Caco-2 (cell line): ENCODE measurements around the gene TP53BP1. TPM values are rescaled to one million over a fixed set of nuclear protein-coding genes. Genes with fewer than 3 reads are reported as not detected.
A peak's percentile ranks its signal among the peaks of the same experiment; 100 is the strongest.

Experiments used
- BruUV-seq: library from RNA; stranded (reverse); fragments of 400-500 nt; replicated peaks from 2 replicates; lab custom pipeline; 2021; lab: Mats Ljungman, UMichigan
- CTCF ChIA-PET: fragments of 300-600 bp; sonication (Branson Sonifier 250); formaldehyde crosslinking; loops from one replicate; lab custom pipeline; 2022; ENCODE audit warnings: antibody characterized with exemption; lab: Charles Lee
- POLR2A ChIA-PET: fragments of 300-600 bp; sonication (Branson Sonifier 250); formaldehyde crosslinking; loops from one replicate; lab custom pipeline; 2022; ENCODE audit warnings: antibody characterized with exemption; lab: Charles Lee
- DNase-seq, 2 experiments: peaks; one replicate each; pipeline versions ENCODE4 v3.0.0 to v3.0.0-alpha.2; 2020 to 2022
- H3K27me3 ChIP-seq: replicated peaks from 2 replicates; pipeline ENCODE4 v1.6.0; 2011; ENCODE audit warnings: low read length; ENCODE audit not compliant: control insufficient read depth, insufficient read depth
- H3K36me3 ChIP-seq: 2 replicates; pipeline ENCODE4 v1.5.1; 2011; ENCODE audit warnings: low read length; ENCODE audit not compliant: control insufficient read depth, insufficient read depth
- H3K4me1 ChIP-seq: fragments of 250-450 bp; sonication (Bioruptor Pico); 2 replicates; pipeline ENCODE4 v1.5.1; 2020; ENCODE audit warnings: mild to moderate bottlenecking
- H3K4me3 ChIP-seq: 2 replicates; pipeline ENCODE4 v1.5.1; 2011; ENCODE audit warnings: low read depth, mild to moderate bottlenecking, control low read depth, low read length
- H3K9me3 ChIP-seq: fragments of 250-450 bp; sonication (Bioruptor Pico); 2 replicates; pipeline ENCODE4 v1.5.1; 2020; ENCODE audit warnings: mild to moderate bottlenecking, moderate library complexity
- H3K27ac Mint-ChIP-seq: one replicate; pipeline ENCODE4 v1.8.0; 2022; ENCODE audit warnings: mixed read lengths; ENCODE audit not compliant: unreplicated experiment
- H3K27me3 Mint-ChIP-seq: one replicate; pipeline ENCODE4 v1.8.0; 2022; ENCODE audit warnings: mixed read lengths; ENCODE audit not compliant: insufficient read depth, unreplicated experiment
- H3K36me3 Mint-ChIP-seq: one replicate; pipeline ENCODE4 v1.8.0; 2022; ENCODE audit warnings: mild to moderate bottlenecking, mixed read lengths; ENCODE audit not compliant: insufficient read depth, unreplicated experiment
- H3K4me1 Mint-ChIP-seq: one replicate; pipeline ENCODE4 v1.8.0; 2022; ENCODE audit warnings: low read depth, mixed read lengths; ENCODE audit not compliant: unreplicated experiment
- H3K4me3 Mint-ChIP-seq: one replicate; pipeline ENCODE4 v1.8.0; 2022; ENCODE audit warnings: mild to moderate bottlenecking, moderate library complexity, mixed read lengths; ENCODE audit not compliant: unreplicated experiment
- H3K9me3 Mint-ChIP-seq: one replicate; pipeline ENCODE4 v1.8.0; 2022; ENCODE audit warnings: mixed read lengths; ENCODE audit not compliant: unreplicated experiment
- intact Hi-C: fragments of 100-400 bp; cut with micrococcal nuclease; formaldehyde crosslinking; loops from one replicate; pipeline ENCODE4 v1.10.0; 2022; ENCODE audit not compliant: unreplicated experiment
- total RNA-seq: library from RNA; stranded (reverse); gene quantifications from 2 replicates; pipeline ENCODE4 v1.2.3, GENCODE V29; 2022
- TF ChIP-seq, protein P1 (sequence below), 2 experiments: fragments of 200-600 bp in 1 of 2; IDR thresholded peaks; 1 replicate in 1 of 2; 2 replicates in 1 of 2; pipeline versions ENCODE4 v1.5.1 to v1.8.0; 2011 to 2022; ENCODE audit warnings: antibody characterized with exemption in 1 of 2, control low read depth in 1 of 2, inconsistent platforms in 1 of 2, low read depth in 1 of 2, low read length in 1 of 2, mild to moderate bottlenecking in 1 of 2, moderate library complexity in 1 of 2; ENCODE audit not compliant: insufficient read depth in 1 of 2, severe bottlenecking in 1 of 2, unreplicated experiment in 1 of 2

The TP53BP1 gene
- total RNA-seq, 1 experiment from 2014 or later = 39.8 TPM

DNA sequence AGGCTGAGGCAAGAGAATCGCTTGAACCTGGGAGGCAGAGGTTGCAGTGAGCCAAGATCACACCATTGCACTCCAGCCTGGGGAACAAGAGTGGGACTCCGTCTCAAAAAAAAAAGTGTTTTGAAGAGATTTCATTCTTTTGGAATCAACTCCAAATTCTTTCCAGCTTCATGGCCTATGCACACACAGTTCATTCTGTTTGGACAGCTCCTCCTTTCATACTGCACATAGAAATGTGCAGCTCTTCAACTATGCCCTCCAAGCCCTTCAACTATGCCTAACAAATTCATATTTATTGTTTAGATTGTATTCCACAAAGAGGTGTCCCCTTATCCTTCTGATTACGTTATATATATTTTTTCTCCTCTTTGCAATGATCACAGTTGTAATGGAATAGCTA, 4.2 kb downstream of the TP53BP1 start:
- ChIA-PET CTCF (no interaction called here), POLR2A (no interaction called here)
- Mint-ChIP-seq H3K4me3 (no peak overlapping the region), H3K4me1 (peaks cover 12% of the 10 kb centered on the region), H3K27me3 (no peaks in the 10 kb centered on the region), H3K9me3 (no peaks in the 10 kb centered on the region), H3K27ac (no peak overlapping the region), H3K36me3 (peaks cover 30% of the 10 kb centered on the region)
- Histone ChIP-seq H3K27me3 (no peaks in the 10 kb centered on the region), H3K9me3 (no peaks in the 10 kb centered on the region), H3K4me3 (no peak overlapping the region), H3K4me1 (no peaks in the 10 kb centered on the region), H3K36me3 (no peaks in the 10 kb centered on the region)
- no TSS peak for BruUV-seq
- TF ChIP-seq, protein P1, sequence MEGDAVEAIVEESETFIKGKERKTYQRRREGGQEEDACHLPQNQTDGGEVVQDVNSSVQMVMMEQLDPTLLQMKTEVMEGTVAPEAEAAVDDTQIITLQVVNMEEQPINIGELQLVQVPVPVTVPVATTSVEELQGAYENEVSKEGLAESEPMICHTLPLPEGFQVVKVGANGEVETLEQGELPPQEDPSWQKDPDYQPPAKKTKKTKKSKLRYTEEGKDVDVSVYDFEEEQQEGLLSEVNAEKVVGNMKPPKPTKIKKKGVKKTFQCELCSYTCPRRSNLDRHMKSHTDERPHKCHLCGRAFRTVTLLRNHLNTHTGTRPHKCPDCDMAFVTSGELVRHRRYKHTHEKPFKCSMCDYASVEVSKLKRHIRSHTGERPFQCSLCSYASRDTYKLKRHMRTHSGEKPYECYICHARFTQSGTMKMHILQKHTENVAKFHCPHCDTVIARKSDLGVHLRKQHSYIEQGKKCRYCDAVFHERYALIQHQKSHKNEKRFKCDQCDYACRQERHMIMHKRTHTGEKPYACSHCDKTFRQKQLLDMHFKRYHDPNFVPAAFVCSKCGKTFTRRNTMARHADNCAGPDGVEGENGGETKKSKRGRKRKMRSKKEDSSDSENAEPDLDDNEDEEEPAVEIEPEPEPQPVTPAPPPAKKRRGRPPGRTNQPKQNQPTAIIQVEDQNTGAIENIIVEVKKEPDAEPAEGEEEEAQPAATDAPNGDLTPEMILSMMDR (IDR thresholded peaks at IDR 0.05; ENCODE audit: insufficient read depth in 1 of 2, low read depth in 1 of 2, low read length in 1 of 2, severe bottlenecking in 1 of 2, unreplicated experiment in 1 of 2) = no peak
- no peak for DNase-seq
- intact Hi-C loops = no loop called here

DNA sequence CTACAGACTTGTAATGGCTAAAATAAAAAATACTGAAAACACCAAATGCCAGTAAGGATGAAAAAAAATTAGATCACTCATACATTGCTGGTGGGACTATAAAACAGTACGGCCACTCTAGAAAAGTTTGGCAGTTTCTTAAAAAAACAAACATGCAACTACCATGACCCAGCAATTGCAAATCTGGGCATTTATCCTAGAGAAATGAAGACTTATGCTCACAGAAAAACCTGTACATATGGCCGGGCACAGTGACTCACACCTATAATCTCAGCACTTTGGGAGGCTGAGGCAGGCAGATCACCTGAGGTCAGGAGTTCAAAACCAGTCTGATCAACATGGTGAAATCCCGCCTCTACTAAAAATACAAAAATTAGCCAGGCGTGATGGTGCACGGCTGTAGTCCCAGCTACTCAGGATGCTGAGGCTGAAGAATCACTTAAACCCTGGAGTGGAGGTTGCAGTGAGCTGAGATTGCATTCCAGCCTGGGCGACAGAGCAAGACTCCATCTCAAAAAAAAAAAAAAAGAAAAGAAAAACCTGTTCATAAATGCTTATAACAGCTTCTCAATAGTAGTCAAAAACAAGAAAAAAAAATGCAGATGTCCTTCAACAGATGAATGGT, 5.6 kb downstream of the TP53BP1 start:
- Mint-ChIP-seq H3K4me3 (no peak overlapping the region), H3K27me3 (no peaks in the 10 kb centered on the region), H3K27ac (no peak overlapping the region), H3K36me3 (peaks cover 23% of the 10 kb centered on the region), H3K9me3 (no peaks in the 10 kb centered on the region), H3K4me1 (peaks cover 8% of the 10 kb centered on the region)
- no peaks in the 10 kb centered on the region for H3K9me3 ChIP-seq
- DNase-seq = no peak
- no peaks in the 10 kb centered on the region for H3K4me1 ChIP-seq
- no peak overlapping the region for H3K4me3 ChIP-seq
- no TSS peak for BruUV-seq
- ChIA-PET CTCF (no interaction called here), POLR2A (no interaction called here)
- no peaks in the 10 kb centered on the region for H3K27me3 ChIP-seq
- TF ChIP-seq, protein P1 (IDR thresholded peaks at IDR 0.05; ENCODE audit: insufficient read depth in 1 of 2, low read depth in 1 of 2, low read length in 1 of 2, severe bottlenecking in 1 of 2, unreplicated experiment in 1 of 2) = no peak
- no peaks in the 10 kb centered on the region for H3K36me3 ChIP-seq
- intact Hi-C loops = no loop called here

DNA sequence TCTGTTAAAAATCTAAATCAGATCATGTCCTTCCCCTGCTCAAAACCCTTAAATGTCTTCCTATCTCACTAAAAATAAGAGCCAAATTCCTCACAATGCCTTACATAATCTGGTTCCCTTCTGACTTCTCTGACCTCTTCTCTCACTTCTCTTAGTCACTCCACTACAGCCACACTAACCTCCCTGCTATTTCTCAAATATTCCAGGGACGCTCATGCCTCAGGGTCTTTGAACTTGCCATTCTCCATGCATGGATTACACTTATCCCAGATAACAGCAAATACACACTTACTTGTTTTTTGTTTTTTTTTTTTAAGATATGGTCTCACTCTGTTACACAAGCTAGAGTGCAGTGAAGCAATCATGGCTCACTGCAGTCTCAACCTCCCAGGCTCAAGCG, 8.5 kb downstream of the TP53BP1 start:
- Histone ChIP-seq H3K27me3 (no peaks in the 10 kb centered on the region), H3K4me3 (no peak overlapping the region), H3K9me3 (no peaks in the 10 kb centered on the region), H3K36me3 (no peaks in the 10 kb centered on the region), H3K4me1 (no peaks in the 10 kb centered on the region)
- no peak for DNase-seq
- intact Hi-C loops = no loop called here
- no peaks in the 10 kb centered on the region for H3K27me3 Mint-ChIP-seq
- peaks cover 27% of the 10 kb centered on the region for H3K36me3 Mint-ChIP-seq
- peak overlapping the region; percentile 39 for H3K27ac Mint-ChIP-seq
- H3K4me1 Mint-ChIP-seq = no peaks in the 10 kb centered on the region
- no peak overlapping the region for H3K4me3 Mint-ChIP-seq
- H3K9me3 Mint-ChIP-seq = no peaks in the 10 kb centered on the region
- POLR2A ChIA-PET = no interaction called here
- no TSS peak for BruUV-seq
- TF ChIP-seq, protein P1 (IDR thresholded peaks at IDR 0.05; ENCODE audit: insufficient read depth in 1 of 2, low read depth in 1 of 2, low read length in 1 of 2, severe bottlenecking in 1 of 2, unreplicated experiment in 1 of 2) = no peak
- CTCF ChIA-PET = no interaction called here
